GM12878 (cell line): ENCODE measurements around the gene FOS. TPM values are rescaled to one million over a fixed set of nuclear protein-coding genes. Genes with fewer than 3 reads are reported as not detected.

Experiments
- ATF2 ChIP-seq: IDR thresholded peaks from 2 replicates; pipeline ENCODE4 v1.6.1; 2012; ENCODE audit warnings: low read length, inconsistent platforms
- BCLAF1 ChIP-seq: fragments of 450-650 bp; IDR thresholded peaks from 2 replicates; pipeline ENCODE4 v1.6.1; 2017; ENCODE audit warnings: antibody characterized with exemption, mild to moderate bottlenecking, moderate library complexity
- CUX1 ChIP-seq: IDR thresholded peaks from 2 replicates; pipeline ENCODE4 v1.6.1; 2012; ENCODE audit warnings: improper control_type of control experiment, low read depth, low read length; ENCODE audit not compliant: insufficient replicate concordance
- HDAC2 ChIP-seq: fragments of 200-600 bp; sonication (generic); IDR thresholded peaks from 2 replicates; pipeline ENCODE4 v1.6.1; 2017
- IKZF1 ChIP-seq: fragments of 450-650 bp; conservative IDR thresholded peaks from 2 replicates; pipeline ENCODE4 v1.6.1; 2017; ENCODE audit warnings: antibody characterized with exemption, mild to moderate bottlenecking
- KDM1A ChIP-seq: fragments of 200-600 bp; sonication (generic); IDR thresholded peaks from 2 replicates; pipeline ENCODE4 v1.6.1; 2016; ENCODE audit warnings: borderline replicate concordance
- NBN ChIP-seq: fragments of 450-650 bp; IDR thresholded peaks from 2 replicates; pipeline ENCODE4 v1.6.1; 2016
- NFIC ChIP-seq: IDR thresholded peaks from 2 replicates; pipeline ENCODE4 v1.6.1; 2012; ENCODE audit warnings: low read depth, mild to moderate bottlenecking, inconsistent platforms, low read length, moderate library complexity
- PAX5 ChIP-seq: IDR thresholded peaks from 2 replicates; pipeline ENCODE4 v1.6.1; 2011; ENCODE audit warnings: low read depth, low read length, borderline replicate concordance
- PBX3 ChIP-seq: IDR thresholded peaks from 2 replicates; pipeline ENCODE4 v1.6.1; 2011; ENCODE audit warnings: mild to moderate bottlenecking, low read depth, low read length, moderate library complexity; ENCODE audit not compliant: insufficient replicate concordance
- POLR2A ChIP-seq: IDR thresholded peaks from 2 replicates; pipeline ENCODE4 v1.6.1; 2011; ENCODE audit warnings: low read depth, mild to moderate bottlenecking, low read length
- ZNF217 ChIP-seq: fragments of 450-650 bp; IDR thresholded peaks from 2 replicates; pipeline ENCODE4 v1.6.1; 2017; ENCODE audit warnings: antibody characterized with exemption, mild to moderate bottlenecking
- polyA plus RNA-seq, 11 experiments: library from polyadenylated mRNA; depleted of rRNA in 4 of 11; unstranded in 6 of 11; stranded (reverse) in 5 of 11; fragments of >200 nt; fragmentation: Nextera tagmentation in 4 of 11; fragmentation: Illumina TruSeq in 1 of 11; extraction: Ambion mirVana in 4 of 11; extraction: Trizol in 1 of 11; gene quantifications; 1 replicate in 1 of 11; 2 replicates in 10 of 11; pipeline versions ENCODE4 v1.2.1 to v1.2.3, GENCODE V29; 2011 to 2016; ENCODE audit warnings: inconsistent platforms in 2 of 11, missing spikeins in 2 of 11, low read depth in 1 of 11
- total RNA-seq, 4 experiments: library from RNA; depleted of rRNA in 3 of 4; stranded (reverse); fragments of >200 nt in 3 of 4; fragmentation: Illumina TruSeq in 1 of 4; extraction: Trizol in 1 of 4; gene quantifications; 2 replicates each; pipeline versions ENCODE4 v1.2.1 to v1.2.3, GENCODE V29; 2013 to 2021

The FOS gene
- total and polyA plus RNA-seq, 10 of the 15 experiments (the other 5 are each of a cell fraction or from before 2014, with no cell fraction given), result 0.02 to 0.95 (median 0.38) TPM

- TF ChIP-seq CUX1 (no peak), BCLAF1 (no peak), NFIC (no peak), PAX5 (peak; percentile 50; the same call in 1 of the 2 replicates), HDAC2 (no peak), ZNF217 (no peak), ATF2 (no peak), PBX3 (peak; percentile 74), IKZF1 (peak; percentile 74), KDM1A (no peak), POLR2A (no peak), NBN (0 out of 2 replicates have a peak, but pooled peaks have one; percentile 10)
Measured at GRCh38 chr14:75258803-75259509, 19.7 kb upstream of the FOS start (continued).
